ENCODE data around the gene IL1R2.

DNA sequence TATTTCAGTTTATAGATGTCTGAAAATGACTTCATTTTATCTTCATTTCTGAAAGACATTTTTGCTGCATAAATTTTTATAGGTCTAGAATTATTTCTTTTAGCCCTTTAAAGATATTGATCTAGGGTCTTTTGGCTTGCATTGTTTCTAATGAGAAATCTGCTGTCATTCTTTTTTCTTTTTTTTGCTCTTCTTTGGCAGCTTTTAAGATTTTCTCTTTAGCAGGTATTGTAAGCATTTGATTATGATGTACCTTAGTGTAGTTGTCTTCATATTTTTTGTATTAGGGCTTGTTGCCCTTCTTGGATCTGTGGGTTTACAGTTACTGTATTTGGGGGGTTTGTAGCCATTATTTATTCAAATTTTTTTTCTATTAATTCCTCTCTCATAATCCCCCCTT, 84.8 kb downstream of the IL1R2 start:
- TF ChIP-seq, protein P1, sequence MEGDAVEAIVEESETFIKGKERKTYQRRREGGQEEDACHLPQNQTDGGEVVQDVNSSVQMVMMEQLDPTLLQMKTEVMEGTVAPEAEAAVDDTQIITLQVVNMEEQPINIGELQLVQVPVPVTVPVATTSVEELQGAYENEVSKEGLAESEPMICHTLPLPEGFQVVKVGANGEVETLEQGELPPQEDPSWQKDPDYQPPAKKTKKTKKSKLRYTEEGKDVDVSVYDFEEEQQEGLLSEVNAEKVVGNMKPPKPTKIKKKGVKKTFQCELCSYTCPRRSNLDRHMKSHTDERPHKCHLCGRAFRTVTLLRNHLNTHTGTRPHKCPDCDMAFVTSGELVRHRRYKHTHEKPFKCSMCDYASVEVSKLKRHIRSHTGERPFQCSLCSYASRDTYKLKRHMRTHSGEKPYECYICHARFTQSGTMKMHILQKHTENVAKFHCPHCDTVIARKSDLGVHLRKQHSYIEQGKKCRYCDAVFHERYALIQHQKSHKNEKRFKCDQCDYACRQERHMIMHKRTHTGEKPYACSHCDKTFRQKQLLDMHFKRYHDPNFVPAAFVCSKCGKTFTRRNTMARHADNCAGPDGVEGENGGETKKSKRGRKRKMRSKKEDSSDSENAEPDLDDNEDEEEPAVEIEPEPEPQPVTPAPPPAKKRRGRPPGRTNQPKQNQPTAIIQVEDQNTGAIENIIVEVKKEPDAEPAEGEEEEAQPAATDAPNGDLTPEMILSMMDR (IDR thresholded peaks at IDR 0.05) = no peak
- TF ChIP-seq POLR2A (IDR thresholded peaks at IDR 0.05) = no peak

All from right lobe of liver (tissue), 4 donors.